GM19351 (cell line): ENCODE data around the gene LRRC15.

Source experiments
- ATAC-seq: cut with Tn5 transposase; IDR thresholded peaks from one replicate; pipeline ENCODE4 v1.9.1; 2021; ENCODE audit warnings: mild to moderate bottlenecking, moderate library complexity; ENCODE audit not compliant: unreplicated experiment

Gene LRRC15

DNA sequence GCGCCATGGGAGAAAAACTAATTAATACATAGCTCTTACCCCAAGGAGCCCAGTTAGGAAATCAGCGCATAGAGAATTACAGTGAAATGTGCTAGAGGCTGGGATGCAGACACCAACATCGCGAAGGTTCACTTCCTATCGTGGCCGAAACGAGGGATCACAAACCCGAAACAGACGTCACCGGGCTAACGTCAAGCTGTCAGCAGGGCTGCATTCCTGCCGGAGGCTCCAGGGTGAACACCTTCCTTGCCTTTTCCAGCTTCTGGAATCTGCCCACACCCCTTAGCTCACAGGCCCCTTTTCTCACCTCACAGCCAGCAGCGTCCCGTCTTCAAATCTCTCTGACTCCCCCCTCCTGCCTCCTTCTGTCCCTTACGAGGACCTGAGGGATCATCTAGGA is 16.5 kb upstream of the LRRC15 start:
- no peak for ATAC-seq

- ATAC-seq, result no peak
Measured at GRCh38 chr3:194384569-194385001, 15.0 kb upstream of the LRRC15 start.

- no peak for ATAC-seq
Measured at GRCh38 chr3:194384156-194384555, 14.6 kb upstream of the LRRC15 start.

DNA sequence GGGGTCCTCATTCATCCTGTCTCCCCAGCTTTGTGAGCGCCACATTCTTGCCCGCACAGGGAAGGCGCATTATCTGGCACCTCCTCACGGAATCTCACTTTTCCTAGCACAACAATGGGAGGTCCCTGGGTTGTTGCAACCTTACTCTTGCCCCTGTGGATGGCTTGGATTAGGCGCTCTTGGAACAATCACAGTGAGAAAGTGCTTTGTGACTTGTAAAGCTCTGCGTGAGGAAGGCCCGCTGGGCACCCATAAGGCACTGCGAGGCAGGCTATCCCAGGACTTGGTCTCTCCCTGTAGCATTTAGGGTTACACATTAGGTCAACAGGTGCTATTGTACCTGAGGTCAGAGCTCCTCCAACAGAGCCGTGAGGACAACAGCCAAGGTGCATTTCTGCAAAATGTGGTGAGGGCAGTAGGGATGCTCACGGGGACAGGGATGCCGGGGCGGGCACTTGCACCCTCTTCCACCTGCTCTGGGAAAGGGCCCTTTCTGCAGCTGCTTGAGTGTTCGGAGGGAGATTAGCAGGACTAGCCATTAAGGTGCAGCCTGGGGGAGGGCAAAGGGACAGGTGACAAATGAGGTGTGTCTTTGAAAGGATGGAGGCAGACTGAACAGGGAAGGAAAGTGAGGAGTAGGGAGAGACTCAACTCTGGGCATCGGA is 13.9 kb upstream of the LRRC15 start:
- no peak for ATAC-seq

GRCh38 chr3:194382892-194383223 is 13.3 kb upstream of the LRRC15 start:
- no peak for ATAC-seq

DNA sequence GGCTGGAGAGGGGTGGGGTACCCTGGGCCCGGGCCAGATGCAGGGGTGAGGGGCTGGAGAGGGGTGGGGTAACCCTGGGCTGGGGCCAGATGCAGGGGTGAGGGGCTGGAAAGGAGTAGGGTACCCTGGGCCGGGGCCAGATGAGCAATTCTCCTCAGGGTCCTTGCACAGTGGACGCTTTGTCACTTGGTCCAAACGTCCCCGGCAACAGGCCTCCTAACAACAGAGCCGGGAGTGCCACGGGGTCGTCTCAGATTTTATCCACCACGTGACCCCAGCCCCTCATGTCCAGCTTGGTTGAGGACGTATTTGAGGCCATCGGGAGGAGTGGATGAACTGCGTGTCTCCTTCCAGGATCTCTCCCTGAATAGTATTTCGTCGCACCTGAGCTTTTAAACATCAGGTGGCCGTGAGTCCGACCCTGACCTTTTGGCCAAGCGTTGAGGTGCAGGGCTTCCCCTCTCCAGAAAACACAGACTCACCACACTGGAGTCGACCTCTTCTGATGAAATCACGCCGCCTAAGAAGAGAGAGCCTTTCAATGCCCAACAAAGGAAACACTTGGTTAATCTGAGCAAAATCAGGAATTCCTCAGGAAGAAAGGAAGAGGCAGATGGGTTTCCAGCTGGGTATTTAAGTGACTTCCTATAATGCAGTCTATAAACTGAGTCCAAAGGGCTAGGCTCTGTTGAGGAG is 12.8 kb upstream of the LRRC15 start:
- no peak for ATAC-seq

DNA sequence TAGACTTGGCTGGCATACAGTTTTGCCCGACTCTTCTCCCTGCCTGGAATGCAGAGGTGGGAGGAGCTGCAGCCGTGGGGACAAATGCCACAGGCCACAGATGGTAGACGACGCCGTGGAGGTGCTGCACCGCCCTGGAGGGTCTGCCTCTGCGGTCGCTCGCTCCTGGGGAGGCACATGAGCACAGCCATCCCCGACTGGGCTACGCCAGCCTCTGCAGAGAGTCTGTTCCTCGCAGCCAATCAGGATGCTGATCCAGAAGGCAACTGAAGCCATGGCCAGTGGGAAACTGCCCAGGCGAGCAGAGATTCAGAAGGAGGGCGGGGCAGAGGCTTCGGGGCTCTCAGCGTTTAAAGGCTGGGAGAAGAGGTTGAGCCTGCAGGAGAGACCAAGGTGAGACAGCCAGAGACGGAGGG is 11.9 kb upstream of the LRRC15 start:
- no peak for ATAC-seq

DNA sequence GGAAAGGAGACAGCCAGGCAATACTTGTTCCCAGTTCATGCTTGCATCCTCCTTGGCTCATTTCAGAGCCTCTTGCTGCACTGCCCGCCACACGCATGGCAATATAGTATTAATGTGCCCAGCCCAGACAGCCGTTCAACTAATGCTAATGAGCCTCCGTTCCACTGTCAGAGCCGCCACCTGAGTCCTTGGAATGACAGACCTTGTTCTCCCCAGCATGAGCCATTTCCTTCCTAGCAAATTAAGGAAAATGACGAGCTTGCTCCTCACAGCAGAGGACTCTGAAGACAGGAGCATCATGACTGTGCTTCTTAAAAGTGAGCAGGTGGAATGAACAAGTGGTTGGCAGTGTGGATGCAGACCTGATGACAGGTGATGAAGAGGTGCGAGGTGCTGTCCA is 10.8 kb upstream of the LRRC15 start:
- ATAC-seq, result no peak

GRCh38 chr3:194379651-194380050 is 10.1 kb upstream of the LRRC15 start:
- ATAC-seq, result no peak

DNA sequence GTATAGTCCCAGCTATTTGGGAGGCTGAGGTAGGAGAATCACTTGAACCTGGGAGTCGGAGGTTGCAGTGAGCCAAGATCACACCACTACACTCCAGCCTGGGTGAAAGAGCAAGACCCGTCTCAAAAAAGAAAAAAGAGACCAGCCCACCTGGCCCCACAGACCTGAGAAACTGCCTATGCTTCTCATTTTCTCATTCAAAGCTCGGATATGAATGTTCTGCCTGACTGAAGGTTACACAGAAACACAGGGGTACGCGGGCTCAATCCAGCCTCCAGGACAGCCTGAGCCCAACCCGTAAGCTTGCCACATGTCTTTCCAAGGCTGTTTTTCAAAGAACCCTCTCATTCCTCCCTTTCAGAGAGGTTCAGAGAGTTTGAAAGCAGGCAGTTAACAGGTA is 9.7 kb upstream of the LRRC15 start:
- no peak for ATAC-seq

DNA sequence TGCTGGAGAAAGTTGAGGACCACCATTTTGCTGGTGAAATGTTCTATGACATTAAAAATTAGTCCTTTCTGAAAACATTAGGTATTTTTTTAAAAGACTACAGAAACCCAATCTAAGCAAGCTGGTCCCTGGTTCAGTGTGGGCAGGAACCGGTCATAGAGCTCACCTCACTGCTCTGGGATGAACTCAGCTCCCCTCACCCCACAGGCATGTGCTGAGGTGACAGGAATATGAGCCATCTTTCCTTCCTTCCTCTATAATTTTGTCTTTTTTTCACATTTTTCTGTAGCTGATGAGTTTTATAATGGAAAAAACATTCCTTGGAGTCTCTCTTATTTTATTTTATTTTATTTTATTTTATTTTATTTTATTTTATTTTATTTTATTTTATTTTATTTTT is 8.2 kb upstream of the LRRC15 start:
- no peak for ATAC-seq

- no peak for ATAC-seq
Measured at GRCh38 chr3:194376241-194376560, 6.7 kb upstream of the LRRC15 start.

DNA sequence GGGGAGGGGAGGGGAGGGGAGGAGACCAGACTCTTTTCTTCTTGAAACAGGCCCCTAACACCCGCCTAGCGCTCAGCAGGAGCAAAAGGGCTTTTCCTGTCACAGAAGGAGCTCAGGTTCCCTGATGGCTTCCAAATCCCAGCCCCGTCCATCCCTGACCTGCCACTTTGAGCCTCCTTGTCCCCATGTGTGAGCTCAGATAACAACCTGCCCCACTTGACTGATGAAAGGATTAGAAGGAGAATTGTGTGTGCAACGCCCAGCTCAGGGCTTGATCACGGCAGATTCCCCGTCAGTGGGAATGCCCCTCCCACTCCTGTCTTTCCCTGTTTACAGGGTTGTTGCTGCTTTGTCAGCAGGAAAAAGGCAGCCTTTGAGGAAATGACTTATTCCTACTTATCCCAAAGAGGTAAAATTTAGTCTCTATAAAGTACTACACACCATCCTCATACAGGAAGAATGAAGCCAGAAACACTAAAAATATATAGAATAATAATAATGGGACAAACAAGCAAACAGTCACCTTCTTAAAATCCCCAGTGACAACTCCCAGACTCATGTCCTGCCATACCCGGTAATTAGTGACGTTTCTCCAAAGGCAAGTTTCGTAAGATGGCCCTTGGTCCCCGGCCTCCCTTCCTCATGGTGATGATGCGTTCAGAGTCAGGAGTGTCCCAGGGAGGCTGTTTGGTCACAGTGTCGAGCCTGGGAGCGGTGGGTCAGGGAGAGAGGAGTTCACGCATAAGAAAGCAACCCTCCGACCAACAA is 6.1 kb upstream of the LRRC15 start:
- ATAC-seq, result no peak

GRCh38 chr3:194374935-194375334 is 5.4 kb upstream of the LRRC15 start:
- ATAC-seq, result no peak

DNA sequence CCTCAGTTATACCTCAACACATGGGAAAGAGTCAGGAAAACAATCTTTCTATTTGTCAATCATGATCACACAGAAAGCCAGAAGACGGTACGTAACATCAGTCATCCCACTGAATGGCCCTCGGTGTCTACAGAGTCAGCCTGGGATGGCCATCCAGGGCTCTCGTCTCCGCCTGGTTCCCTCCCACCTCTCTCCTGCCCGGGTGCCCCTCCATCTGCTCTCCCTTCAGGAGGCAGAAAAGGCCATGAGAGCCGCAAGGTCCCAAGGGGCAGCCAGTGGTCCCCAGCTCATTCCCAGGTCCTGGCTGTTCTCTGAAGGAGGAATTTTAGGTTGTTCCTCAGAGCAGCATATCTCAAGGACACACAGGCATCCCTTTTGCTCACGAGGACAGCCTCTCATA is 4.4 kb upstream of the LRRC15 start:
- no peak for ATAC-seq

GRCh38 chr3:194373028-194373427 is 3.5 kb upstream of the LRRC15 start:
- no peak for ATAC-seq

DNA sequence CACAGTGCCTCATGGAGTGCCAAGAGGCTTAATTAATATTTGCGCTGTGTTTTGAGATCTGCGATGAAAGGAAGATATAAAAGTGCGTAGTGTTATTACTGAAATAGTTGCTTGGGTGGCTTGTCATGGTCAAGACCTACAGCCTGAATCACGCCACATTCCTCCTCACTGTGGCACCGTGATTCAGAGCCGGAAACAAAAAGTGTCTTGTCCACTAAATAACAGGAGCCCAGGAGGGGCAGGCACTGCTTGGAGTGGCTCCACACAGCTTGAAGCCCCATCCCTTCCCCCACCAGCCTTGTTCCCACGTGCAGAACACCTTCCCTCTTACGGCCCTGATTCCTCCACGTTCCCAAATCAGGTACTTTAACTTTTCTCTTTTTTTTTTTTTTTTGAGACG is 1.2 kb upstream of the LRRC15 start:
- no peak for ATAC-seq

DNA sequence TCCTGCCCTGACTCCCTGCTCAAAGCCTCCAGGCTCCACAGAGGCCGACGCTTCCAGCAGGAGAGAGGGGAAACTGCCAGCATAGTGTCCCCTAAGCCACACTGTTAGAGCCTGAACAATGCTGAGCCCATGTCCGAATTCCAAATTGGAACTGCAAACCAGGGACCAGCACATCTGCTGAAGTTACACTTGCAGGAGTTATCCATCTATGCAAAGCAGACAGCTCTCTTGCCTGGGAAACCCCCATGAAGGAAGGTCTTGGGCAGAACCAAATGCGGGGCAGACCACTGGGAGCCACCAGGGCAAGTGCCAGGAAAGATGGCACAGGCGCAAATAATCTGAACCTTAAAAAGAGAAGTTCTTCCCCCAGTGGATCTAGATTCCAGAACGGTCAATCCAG is 625 bp downstream of the LRRC15 start:
- ATAC-seq, result no peak

DNA sequence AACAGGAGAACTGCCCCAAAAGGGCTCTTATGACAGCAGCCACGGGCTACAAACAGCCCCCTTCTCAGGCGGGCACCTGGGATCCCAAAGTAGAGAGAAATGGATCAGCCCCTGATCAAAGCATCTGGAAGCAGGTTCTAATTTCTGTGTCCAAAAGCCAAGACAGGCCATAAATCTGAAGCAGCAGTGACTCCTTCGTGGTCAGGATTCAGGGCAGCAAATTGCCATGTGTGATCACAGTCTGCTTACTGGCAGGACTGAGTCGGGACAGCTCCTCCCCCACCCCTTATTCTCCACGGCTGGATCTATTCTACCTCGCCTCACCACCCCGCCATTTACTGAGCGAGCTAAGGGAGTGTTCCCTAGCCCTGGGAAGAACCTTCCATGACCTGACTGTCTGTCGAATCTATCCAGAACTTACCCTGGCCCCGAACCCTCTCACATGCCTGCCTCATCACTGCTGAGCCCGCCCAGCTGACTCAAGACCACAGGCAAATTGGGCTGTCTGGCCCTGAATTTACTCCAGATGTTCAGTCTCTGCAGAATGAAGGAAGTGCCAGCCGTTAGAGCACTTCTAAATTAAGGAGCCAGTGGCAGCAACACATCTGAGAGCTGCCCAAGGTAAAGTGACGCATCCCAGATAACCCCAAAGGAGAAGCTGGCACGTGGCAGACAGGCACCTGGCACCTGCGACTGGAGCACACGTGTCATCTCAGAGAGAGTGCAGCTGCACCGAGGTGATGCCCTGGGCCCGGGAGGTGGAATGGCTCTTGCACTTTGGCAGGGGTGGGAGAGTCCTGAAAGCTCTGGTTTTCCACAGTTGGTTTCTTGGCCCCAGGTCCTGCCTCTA is 1.3 kb downstream of the LRRC15 start:
- ATAC-seq, result no peak

DNA sequence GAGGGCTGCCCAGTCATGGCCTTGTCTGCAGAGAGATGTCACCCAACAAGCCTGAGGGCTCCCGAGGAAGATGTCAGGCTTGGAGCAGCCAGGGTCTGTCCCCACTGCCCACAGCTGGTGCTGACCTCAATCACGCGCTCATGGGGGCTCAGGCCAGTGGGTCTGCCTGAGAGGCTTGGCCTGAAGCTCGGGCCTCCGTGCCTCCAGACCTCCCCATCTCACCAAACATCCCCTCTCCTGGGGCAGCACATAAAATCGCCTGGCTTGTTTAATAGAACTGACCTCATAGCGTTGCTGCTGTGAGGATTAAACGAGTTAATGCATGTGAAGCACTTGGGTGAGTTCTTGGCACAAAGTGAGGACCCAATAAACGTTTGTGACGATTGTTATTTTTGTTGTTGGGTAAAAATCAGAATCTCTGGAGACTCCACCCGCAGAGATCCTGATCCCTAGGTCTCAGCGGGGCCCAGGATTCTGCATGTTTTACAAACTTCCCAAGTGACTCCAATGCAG is 3.5 kb downstream of the LRRC15 start:
- no peak for ATAC-seq

DNA sequence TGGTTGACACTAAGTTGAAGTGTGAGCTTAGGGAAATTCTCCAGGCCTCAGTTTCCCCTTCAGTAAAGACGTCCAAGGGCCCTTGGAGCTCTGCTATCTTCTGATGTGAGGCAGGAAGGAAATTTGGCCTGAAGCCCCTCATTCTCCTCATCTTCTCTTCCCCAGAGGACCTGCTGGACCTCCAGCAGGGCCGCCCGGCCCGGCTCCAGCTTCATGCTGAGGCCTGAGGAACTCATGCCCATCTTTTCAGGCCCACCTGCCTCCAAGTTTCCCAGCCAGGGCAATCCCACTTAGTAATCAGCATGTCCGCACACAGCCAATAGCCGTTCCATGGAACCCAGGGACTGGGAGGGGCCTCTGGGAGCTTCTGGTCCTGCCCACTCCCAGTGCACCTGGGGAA is 4.0 kb downstream of the LRRC15 start:
- no peak for ATAC-seq
